HG03280 (cell line): ENCODE data around the gene DNAJC15.

Experiments
- ATAC-seq: cut with Tn5 transposase; IDR thresholded peaks from one replicate; pipeline ENCODE4 v1.9.1; 2021; ENCODE audit warnings: mild to moderate bottlenecking, moderate library complexity; ENCODE audit not compliant: unreplicated experiment

Gene DNAJC15

GRCh38 chr13:43123856-43124255 is 100.5 kb downstream of the DNAJC15 start:
- no peak for ATAC-seq

- no peak for ATAC-seq
These were observed 101.1 kb downstream of the DNAJC15 start for GRCh38 chr13:43124490-43124889.

GRCh38 chr13:43126420-43126819 is 103.0 kb downstream of the DNAJC15 start:
- ATAC-seq: no peak

GRCh38 chr13:43127103-43127798 is 103.9 kb downstream of the DNAJC15 start:
- ATAC-seq: no peak

- no peak for ATAC-seq
These were observed 104.4 kb downstream of the DNAJC15 start for GRCh38 chr13:43127827-43128226.

GRCh38 chr13:43128504-43128961 is 105.1 kb downstream of the DNAJC15 start:
- no peak for ATAC-seq

GRCh38 chr13:43129066-43129465 is 105.7 kb downstream of the DNAJC15 start:
- ATAC-seq: no peak

- no peak for ATAC-seq
These were observed 106.2 kb downstream of the DNAJC15 start for GRCh38 chr13:43129511-43130110.

- ATAC-seq: no peak
These were observed 108.9 kb downstream of the DNAJC15 start for GRCh38 chr13:43132257-43132656.

GRCh38 chr13:43132911-43133310 is 109.5 kb downstream of the DNAJC15 start:
- no peak for ATAC-seq

- ATAC-seq: no peak
These were observed 110.4 kb downstream of the DNAJC15 start for GRCh38 chr13:43133792-43134191.

- no peak for ATAC-seq
These were observed 111.5 kb downstream of the DNAJC15 start for GRCh38 chr13:43134868-43135267.

- no peak for ATAC-seq
These were observed 112.1 kb downstream of the DNAJC15 start for GRCh38 chr13:43135516-43135915.

GRCh38 chr13:43136920-43137575 is 113.7 kb downstream of the DNAJC15 start:
- ATAC-seq: no peak

- no peak for ATAC-seq
These were observed 115.8 kb downstream of the DNAJC15 start for GRCh38 chr13:43139211-43139610.

- no peak for ATAC-seq
These were observed 116.5 kb downstream of the DNAJC15 start for GRCh38 chr13:43139921-43140320.

GRCh38 chr13:43140985-43141384 is 117.6 kb downstream of the DNAJC15 start:
- no peak for ATAC-seq

GRCh38 chr13:43141685-43142084 is 118.3 kb downstream of the DNAJC15 start:
- no peak for ATAC-seq

- ATAC-seq: no peak
These were observed 120.2 kb downstream of the DNAJC15 start for GRCh38 chr13:43143591-43143990.

GRCh38 chr13:43145534-43146196 is 122.3 kb downstream of the DNAJC15 start:
- ATAC-seq: no peak

GRCh38 chr13:43146400-43146799 is 123.0 kb downstream of the DNAJC15 start:
- no peak for ATAC-seq
